Measurements from ENCODE around the gene ACTRT2.

- TF ChIP-seq, protein P1, sequence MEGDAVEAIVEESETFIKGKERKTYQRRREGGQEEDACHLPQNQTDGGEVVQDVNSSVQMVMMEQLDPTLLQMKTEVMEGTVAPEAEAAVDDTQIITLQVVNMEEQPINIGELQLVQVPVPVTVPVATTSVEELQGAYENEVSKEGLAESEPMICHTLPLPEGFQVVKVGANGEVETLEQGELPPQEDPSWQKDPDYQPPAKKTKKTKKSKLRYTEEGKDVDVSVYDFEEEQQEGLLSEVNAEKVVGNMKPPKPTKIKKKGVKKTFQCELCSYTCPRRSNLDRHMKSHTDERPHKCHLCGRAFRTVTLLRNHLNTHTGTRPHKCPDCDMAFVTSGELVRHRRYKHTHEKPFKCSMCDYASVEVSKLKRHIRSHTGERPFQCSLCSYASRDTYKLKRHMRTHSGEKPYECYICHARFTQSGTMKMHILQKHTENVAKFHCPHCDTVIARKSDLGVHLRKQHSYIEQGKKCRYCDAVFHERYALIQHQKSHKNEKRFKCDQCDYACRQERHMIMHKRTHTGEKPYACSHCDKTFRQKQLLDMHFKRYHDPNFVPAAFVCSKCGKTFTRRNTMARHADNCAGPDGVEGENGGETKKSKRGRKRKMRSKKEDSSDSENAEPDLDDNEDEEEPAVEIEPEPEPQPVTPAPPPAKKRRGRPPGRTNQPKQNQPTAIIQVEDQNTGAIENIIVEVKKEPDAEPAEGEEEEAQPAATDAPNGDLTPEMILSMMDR (IDR thresholded peaks at IDR 0.05): no peak
- TF ChIP-seq POLR2A (IDR thresholded peaks at IDR 0.05): no peak
Measured at GRCh38 chr1:3065797-3066196, 44.5 kb downstream of the ACTRT2 start.

Measured in sigmoid colon (tissue), 3 donors.